Measurements from ENCODE around the gene FMO1.

- TF ChIP-seq CTCF (IDR thresholded peaks at IDR 0.05) (no peak), POLR2A (IDR thresholded peaks at IDR 0.05) (no peak)
Measured at GRCh38 chr1:171243878-171244277, 4.4 kb upstream of the FMO1 start.

Measured in uterus (tissue), 2 donors.